Osteocyte (in vitro differentiated cells): ENCODE measurements around the gene CREB3L2. TPM values are rescaled to one million over a fixed set of nuclear protein-coding genes. Genes with fewer than 3 reads are reported as not detected.

Experiments used
- DNase-seq: peaks from one replicate; pipeline ENCODE4 v3.0.0; 2021; ENCODE audit warnings: mixed read lengths; ENCODE audit not compliant: unreplicated experiment; ENCODE audit errors: extremely low spot score
- H3K27ac Mint-ChIP-seq: one replicate; pipeline ENCODE4 v1.8.0; 2021; ENCODE audit warnings: mild to moderate bottlenecking, mixed read lengths; ENCODE audit not compliant: unreplicated experiment
- H3K27me3 Mint-ChIP-seq: one replicate; pipeline ENCODE4 v1.8.0; 2021; ENCODE audit warnings: mixed read lengths; ENCODE audit not compliant: unreplicated experiment
- H3K36me3 Mint-ChIP-seq: one replicate; pipeline ENCODE4 v1.8.0; 2021; ENCODE audit warnings: mixed read lengths; ENCODE audit not compliant: unreplicated experiment
- H3K4me1 Mint-ChIP-seq: one replicate; pipeline ENCODE4 v1.8.0; 2021; ENCODE audit warnings: mixed read lengths; ENCODE audit not compliant: unreplicated experiment
- H3K4me3 Mint-ChIP-seq: one replicate; pipeline ENCODE4 v1.8.0; 2021; ENCODE audit warnings: mild to moderate bottlenecking, moderate library complexity, mixed read lengths; ENCODE audit not compliant: unreplicated experiment
- H3K9me3 Mint-ChIP-seq: one replicate; pipeline ENCODE4 v1.8.0; 2021; ENCODE audit warnings: mixed read lengths; ENCODE audit not compliant: unreplicated experiment
- total RNA-seq: library from RNA; stranded (reverse); gene quantifications from 2 replicates; pipeline ENCODE4 v1.2.1, GENCODE V29; 2021
- TF ChIP-seq, protein P1 (sequence below): fragments of 200-600 bp; sonication (generic); IDR thresholded peaks from 2 replicates; pipeline ENCODE4 v1.5.0; 2021; ENCODE audit warnings: antibody characterized with exemption, mild to moderate bottlenecking, moderate library complexity

Gene CREB3L2
- total RNA-seq, 1 donor from 2014 or later, result 144 TPM

DNA sequence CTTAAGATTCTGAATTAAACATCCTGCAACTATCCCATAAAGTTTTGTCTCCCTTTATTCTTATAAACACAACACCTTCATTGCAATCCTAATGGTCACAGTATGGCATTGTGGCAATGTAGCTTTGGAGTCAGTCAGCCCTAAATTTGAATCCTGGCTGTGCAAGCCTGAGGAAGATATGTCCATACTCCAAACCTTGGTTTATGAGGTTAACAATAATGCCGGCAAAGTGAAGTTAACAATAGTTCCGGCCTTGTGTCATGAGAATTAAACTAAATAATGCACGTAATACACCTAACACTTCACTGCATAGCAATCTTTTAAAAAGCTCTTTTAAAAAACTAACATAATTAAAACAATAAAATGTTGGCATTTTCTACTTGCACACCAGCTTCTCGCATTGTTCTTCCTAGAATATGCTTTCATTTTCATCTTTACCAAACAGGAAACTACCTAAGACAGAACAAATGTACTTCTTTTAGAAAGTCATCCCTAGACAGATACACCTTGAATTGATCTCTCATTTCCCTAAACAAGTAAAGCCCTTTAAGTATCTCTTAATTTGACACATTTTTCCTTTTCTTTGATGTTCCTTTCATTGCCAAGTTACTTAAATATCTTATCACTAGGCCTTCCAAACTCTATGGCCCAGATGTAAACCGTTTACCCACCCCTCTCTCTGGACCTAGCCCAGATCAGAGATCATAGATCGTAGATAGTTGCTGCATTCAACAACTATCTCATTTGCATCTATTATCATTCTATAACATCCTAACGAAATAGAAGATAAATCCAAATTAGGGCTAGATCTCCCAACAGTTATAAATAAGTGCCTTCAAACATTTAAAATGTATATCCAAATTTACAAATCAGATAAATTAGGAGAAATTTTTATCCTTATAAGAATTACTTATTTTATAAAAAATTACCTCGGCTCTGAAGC, 66.7 kb downstream of the CREB3L2 start:
- Mint-ChIP-seq H3K4me1 (peaks cover 75% of the 10 kb centered on the region), H3K36me3 (no peaks in the 10 kb centered on the region), H3K27ac (peak overlapping the region; percentile 24)

DNA sequence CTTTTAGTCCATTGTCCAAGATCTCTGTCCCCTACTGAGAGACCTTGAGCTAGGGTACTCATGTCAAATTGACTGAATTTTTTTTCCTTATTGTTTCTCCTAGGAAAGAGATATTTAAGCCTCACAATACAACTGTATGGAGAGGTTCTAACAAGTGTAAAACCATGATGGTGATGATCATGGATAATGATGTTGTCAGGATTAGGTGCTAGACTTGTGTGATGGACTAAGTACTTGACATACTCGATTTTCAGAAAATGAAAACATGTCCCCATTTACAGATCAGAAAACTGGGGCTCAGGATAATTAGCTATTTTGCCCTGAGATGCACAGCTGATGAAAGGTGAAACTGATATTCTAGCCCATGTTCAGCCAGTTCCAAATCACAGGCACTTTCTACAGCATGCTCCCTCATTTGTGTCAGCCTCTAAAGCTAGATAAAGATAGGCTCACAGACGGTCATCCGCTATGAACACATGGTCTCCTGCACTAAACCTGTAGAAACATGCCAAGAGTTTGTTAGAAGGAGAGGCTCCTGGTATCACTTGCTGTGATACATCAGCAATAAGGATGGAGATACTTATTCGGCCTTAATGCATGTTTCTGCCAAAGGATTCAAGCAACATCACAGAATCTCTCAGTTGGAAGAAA, 67.6 kb downstream of the CREB3L2 start:
- TF ChIP-seq, protein P1, sequence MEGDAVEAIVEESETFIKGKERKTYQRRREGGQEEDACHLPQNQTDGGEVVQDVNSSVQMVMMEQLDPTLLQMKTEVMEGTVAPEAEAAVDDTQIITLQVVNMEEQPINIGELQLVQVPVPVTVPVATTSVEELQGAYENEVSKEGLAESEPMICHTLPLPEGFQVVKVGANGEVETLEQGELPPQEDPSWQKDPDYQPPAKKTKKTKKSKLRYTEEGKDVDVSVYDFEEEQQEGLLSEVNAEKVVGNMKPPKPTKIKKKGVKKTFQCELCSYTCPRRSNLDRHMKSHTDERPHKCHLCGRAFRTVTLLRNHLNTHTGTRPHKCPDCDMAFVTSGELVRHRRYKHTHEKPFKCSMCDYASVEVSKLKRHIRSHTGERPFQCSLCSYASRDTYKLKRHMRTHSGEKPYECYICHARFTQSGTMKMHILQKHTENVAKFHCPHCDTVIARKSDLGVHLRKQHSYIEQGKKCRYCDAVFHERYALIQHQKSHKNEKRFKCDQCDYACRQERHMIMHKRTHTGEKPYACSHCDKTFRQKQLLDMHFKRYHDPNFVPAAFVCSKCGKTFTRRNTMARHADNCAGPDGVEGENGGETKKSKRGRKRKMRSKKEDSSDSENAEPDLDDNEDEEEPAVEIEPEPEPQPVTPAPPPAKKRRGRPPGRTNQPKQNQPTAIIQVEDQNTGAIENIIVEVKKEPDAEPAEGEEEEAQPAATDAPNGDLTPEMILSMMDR, result no peak
- peak overlapping the region; percentile 91 for H3K27ac Mint-ChIP-seq

More for the DNA sequence above, 66.7 kb downstream of the CREB3L2 start:
- no peaks in the 10 kb centered on the region for H3K9me3 Mint-ChIP-seq
- H3K27me3 Mint-ChIP-seq, result no peaks in the 10 kb centered on the region
- DNase-seq, result no peak
- TF ChIP-seq, protein P1, result no peak
- no peak overlapping the region for H3K4me3 Mint-ChIP-seq

DNA sequence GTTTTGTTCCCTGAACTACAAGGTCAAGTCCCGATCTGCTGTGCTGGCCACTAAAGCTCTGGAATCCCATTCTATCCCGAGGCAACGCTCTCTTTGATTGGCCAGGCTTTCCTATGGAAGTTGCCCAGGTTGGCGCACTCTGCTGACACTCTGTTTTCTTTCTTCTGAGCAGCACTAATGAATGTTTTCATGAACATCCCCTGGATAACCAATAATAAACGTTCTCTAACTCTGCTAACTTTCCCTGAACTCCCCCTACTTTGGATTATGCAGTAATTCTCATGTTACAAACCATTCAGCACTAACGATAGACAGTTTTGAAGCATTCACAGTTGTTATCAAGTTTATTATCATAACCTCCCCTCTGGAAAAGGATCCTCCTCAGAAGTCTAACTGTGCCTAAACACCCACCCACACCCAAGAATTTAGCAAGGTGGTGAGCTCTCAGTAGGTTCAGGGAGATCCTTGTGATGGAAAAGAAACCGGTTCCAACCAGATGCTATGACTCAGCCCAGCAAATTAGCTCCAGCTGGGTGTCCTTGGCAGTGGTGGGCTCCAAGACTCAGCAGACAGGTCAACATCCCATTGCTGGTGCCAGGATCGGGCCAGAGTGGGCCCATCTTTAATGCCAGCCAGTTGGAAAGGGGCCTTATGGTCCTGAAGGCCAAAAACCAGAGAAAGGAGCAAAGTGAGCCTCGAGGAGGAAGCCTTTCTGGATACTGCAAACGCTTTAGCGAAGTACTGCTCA, 68.4 kb downstream of the CREB3L2 start:
- peak overlapping the region; percentile 15 for H3K4me3 Mint-ChIP-seq
- peak overlapping the region; percentile 91 for H3K27ac Mint-ChIP-seq
- DNase-seq, result no peak
- peaks cover 75% of the 10 kb centered on the region for H3K4me1 Mint-ChIP-seq
- no peaks in the 10 kb centered on the region for H3K36me3 Mint-ChIP-seq
- TF ChIP-seq, protein P1, result no peak
- no peaks in the 10 kb centered on the region for H3K9me3 Mint-ChIP-seq
- no peaks in the 10 kb centered on the region for H3K27me3 Mint-ChIP-seq

More for the DNA sequence above, 67.6 kb downstream of the CREB3L2 start:
- Mint-ChIP-seq H3K4me3 (no peak overlapping the region), H3K36me3 (no peaks in the 10 kb centered on the region), H3K27me3 (no peaks in the 10 kb centered on the region), H3K9me3 (no peaks in the 10 kb centered on the region), H3K4me1 (peaks cover 72% of the 10 kb centered on the region)
- no peak for DNase-seq

DNA sequence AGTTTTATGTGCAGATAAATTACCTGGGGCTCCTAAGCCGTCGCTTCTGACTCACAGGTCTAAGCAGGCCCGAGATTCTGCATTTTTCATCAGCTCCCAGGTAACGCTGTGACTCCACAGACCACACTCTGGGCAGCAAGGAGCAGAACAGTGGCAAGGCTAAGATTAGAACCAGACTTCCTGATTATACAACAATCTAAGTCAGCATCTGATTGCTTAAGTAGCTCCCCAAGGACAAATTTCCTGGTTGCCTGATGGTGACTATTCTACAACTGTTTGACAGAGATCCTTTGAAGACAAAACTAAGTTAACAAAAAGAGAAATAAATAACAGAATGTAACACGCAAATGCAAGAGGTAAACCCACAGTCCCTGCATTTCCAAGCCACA, 69.0 kb downstream of the CREB3L2 start:
- H3K27ac Mint-ChIP-seq, result peak overlapping the region; percentile 91
- DNase-seq, result no peak
- H3K4me1 Mint-ChIP-seq, result peaks cover 75% of the 10 kb centered on the region

More for the DNA sequence above, 69.0 kb downstream of the CREB3L2 start:
- Mint-ChIP-seq H3K9me3 (no peaks in the 10 kb centered on the region), H3K36me3 (peaks cover 3% of the 10 kb centered on the region), H3K4me3 (no peak overlapping the region), H3K27me3 (no peaks in the 10 kb centered on the region)
- TF ChIP-seq, protein P1, result no peak
